Loucy (cell line): Measurements from ENCODE around the gene RNF166.

Experiments used
- H2AFZ ChIP-seq: fragments of 200-600 bp; sonication (generic); 2 replicates; pipeline ENCODE4 v1.6.0; 2016; ENCODE audit warnings: antibody characterized with exemption, mild to moderate bottlenecking, low read length, moderate library complexity
- H3F3A ChIP-seq: fragments of 200-600 bp; 2 replicates; pipeline ENCODE4 v1.6.0; 2016; ENCODE audit warnings: antibody characterized with exemption, low read depth, mild to moderate bottlenecking
- H3K27me3 ChIP-seq: fragments of 200-600 bp; sonication (generic); 2 replicates; pipeline ENCODE4 v1.6.1; 2014; ENCODE audit warnings: low read length, mild to moderate bottlenecking; ENCODE audit not compliant: insufficient read depth, poor library complexity, severe bottlenecking
- H3K36me3 ChIP-seq: fragments of 200-600 bp; sonication (generic); 2 replicates; pipeline ENCODE4 v1.6.1; 2016; ENCODE audit warnings: low read length; ENCODE audit not compliant: insufficient read depth
- H3K4me1 ChIP-seq: fragments of 200-600 bp; sonication (generic); 2 replicates; pipeline ENCODE4 v1.5.1; 2014; ENCODE audit warnings: low read length, mild to moderate bottlenecking; ENCODE audit not compliant: insufficient read depth, poor library complexity, severe bottlenecking
- H3K4me2 ChIP-seq: fragments of 200-600 bp; sonication (generic); 2 replicates; pipeline ENCODE4 v1.6.0; 2014; ENCODE audit warnings: antibody characterized with exemption, low read length, low read depth, mild to moderate bottlenecking; ENCODE audit not compliant: poor library complexity, severe bottlenecking
- H3K4me3 ChIP-seq: fragments of 200-600 bp; sonication (generic); 2 replicates; pipeline ENCODE4 v1.5.1; 2014; ENCODE audit warnings: low read length, mild to moderate bottlenecking, mixed read lengths; ENCODE audit not compliant: poor library complexity, severe bottlenecking
- H3K79me2 ChIP-seq: fragments of 200-600 bp; sonication (generic); 2 replicates; pipeline ENCODE4 v1.6.1; 2014; ENCODE audit warnings: low read length; ENCODE audit not compliant: insufficient read depth
- H3K9ac ChIP-seq: fragments of 200-600 bp; sonication (generic); 2 replicates; pipeline ENCODE4 v1.6.0; 2014; ENCODE audit warnings: mild to moderate bottlenecking, low read depth, low read length, moderate library complexity; ENCODE audit not compliant: poor library complexity, severe bottlenecking
- H3K9me2 ChIP-seq: fragments of 200-600 bp; sonication (generic); replicated peaks from 2 replicates; pipeline ENCODE4 v1.6.1; 2016; ENCODE audit warnings: low read depth, low read length, mixed read lengths
- H3K9me3 ChIP-seq: fragments of 200-600 bp; sonication (generic); 2 replicates; pipeline ENCODE4 v1.6.1; 2014; ENCODE audit warnings: mild to moderate bottlenecking, antibody characterized with exemption, low read length, low read depth; ENCODE audit not compliant: insufficient read depth
- H4K20me1 ChIP-seq: fragments of 200-600 bp; sonication (generic); 2 replicates; pipeline ENCODE4 v1.6.0; 2014; ENCODE audit warnings: antibody characterized with exemption, low read length, mild to moderate bottlenecking; ENCODE audit not compliant: insufficient read depth, poor library complexity, severe bottlenecking
- EZH2phosphoT487 ChIP-seq: fragments of 200-600 bp; IDR thresholded peaks from 2 replicates; pipeline ENCODE4 v1.6.1; 2018; ENCODE audit warnings: antibody characterized with exemption, mild to moderate bottlenecking, moderate library complexity, borderline replicate concordance
- TF ChIP-seq, protein P1 (sequence below): fragments of 200-600 bp; sonication (generic); conservative IDR thresholded peaks from 2 replicates; pipeline ENCODE4 v1.5.1; 2014; ENCODE audit warnings: mild to moderate bottlenecking, antibody characterized with exemption, low read length

RNF166 gene

DNA sequence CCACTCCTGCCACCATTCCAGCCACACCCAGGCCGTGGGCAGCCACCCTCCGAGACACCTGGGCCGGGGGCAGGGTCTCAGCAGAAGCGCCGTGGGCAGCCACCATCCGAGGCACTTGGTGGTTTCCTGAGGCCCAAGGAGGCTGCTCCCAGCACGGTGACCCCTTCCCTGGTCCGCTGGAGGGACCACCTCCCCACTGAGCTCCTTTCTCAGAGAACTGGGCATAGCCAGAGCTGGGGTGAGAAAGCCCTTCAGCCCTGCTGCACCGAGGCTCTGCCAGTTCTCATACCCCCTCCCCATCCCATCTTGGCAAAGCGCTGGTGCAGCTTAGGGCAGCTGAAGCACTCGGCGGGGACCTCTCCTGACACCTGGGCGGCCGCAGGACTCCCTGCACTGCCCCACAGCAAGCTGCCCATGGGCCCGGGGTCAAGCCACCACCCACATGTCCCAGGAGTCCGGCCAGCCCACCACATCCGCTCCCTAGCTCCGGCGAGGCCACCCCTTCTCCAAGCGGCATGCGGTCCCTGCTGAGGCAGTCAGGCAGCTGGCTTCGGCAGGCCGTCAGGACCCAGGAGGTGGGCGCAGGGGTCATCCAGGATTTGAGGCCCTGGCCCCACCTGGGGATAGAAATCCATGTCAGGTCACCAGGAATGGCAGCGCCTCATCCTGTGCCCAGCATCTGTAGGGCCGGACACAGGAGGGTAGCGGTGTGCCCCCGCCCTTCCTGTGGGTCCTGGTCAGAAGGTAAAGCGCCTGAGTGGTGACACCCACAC, 54.0 kb downstream of the RNF166 start:
- Histone ChIP-seq H3K4me1 (peaks cover 5% of the 10 kb centered on the region), H2AFZ (no peak overlapping the region), H3K9me2 (no peaks in the 10 kb centered on the region), H3K79me2 (peaks cover 23% of the 10 kb centered on the region), H3K4me3 (peak overlapping the region; percentile 89), H3K9me3 (no peaks in the 10 kb centered on the region), H3K9ac (peak overlapping the region; percentile 50), H3K27me3 (no peaks in the 10 kb centered on the region), H3F3A (no peaks in the 10 kb centered on the region), H4K20me1 (peaks cover 12% of the 10 kb centered on the region), H3K36me3 (no peaks in the 10 kb centered on the region; the same call in 1 of the 2 replicates), H3K4me2 (peak overlapping the region; percentile 96)
- TF ChIP-seq, protein P1, sequence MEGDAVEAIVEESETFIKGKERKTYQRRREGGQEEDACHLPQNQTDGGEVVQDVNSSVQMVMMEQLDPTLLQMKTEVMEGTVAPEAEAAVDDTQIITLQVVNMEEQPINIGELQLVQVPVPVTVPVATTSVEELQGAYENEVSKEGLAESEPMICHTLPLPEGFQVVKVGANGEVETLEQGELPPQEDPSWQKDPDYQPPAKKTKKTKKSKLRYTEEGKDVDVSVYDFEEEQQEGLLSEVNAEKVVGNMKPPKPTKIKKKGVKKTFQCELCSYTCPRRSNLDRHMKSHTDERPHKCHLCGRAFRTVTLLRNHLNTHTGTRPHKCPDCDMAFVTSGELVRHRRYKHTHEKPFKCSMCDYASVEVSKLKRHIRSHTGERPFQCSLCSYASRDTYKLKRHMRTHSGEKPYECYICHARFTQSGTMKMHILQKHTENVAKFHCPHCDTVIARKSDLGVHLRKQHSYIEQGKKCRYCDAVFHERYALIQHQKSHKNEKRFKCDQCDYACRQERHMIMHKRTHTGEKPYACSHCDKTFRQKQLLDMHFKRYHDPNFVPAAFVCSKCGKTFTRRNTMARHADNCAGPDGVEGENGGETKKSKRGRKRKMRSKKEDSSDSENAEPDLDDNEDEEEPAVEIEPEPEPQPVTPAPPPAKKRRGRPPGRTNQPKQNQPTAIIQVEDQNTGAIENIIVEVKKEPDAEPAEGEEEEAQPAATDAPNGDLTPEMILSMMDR, result no peak

DNA sequence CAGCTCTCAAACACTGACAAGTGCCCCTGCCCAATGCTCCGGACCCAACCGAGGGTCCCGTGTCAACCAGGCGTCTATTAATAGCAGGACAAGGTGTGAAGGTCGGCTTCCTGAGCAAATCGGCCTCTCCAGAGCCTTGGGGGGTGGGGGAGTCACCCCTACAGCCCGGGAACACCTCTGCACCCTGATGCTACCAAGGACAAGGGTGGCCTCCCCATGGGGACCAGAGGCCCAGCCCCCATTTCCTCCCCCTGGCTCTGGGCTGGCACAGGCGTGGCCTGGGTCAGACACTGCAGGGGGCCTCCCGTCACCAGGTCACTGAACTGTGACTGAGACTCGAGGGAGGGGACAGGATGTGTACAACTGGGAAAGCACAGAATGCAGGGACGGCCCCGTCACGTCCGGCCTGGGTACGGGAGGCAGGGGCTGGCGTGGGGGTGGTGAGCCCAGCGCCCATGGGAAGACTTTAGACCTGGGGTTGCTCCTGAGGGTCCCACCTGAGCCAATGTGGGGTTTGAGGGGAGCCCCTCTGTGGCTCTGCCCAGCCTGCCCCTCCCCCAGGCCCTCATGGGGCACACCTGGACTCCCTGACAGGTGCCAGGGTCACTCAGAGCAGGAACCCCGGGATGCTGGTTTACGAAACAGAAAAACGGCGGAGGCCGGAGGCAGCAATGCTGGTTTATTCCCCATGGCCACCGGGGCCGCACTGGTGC, 54.8 kb downstream of the RNF166 start:
- Histone ChIP-seq H3K9ac (peak overlapping the region; percentile 79), H3F3A (no peaks in the 10 kb centered on the region), H3K36me3 (no peaks in the 10 kb centered on the region; the same call in 1 of the 2 replicates), H3K4me2 (peak overlapping the region; percentile 96), H3K9me3 (no peaks in the 10 kb centered on the region), H3K9me2 (no peaks in the 10 kb centered on the region), H3K4me1 (peaks cover 5% of the 10 kb centered on the region), H2AFZ (no peak overlapping the region), H3K4me3 (peak overlapping the region; percentile 89), H4K20me1 (peaks cover 12% of the 10 kb centered on the region), H3K27me3 (no peaks in the 10 kb centered on the region), H3K79me2 (peaks cover 23% of the 10 kb centered on the region)
- no peak for TF ChIP-seq EZH2phosphoT487
- TF ChIP-seq, protein P1, result no peak

DNA sequence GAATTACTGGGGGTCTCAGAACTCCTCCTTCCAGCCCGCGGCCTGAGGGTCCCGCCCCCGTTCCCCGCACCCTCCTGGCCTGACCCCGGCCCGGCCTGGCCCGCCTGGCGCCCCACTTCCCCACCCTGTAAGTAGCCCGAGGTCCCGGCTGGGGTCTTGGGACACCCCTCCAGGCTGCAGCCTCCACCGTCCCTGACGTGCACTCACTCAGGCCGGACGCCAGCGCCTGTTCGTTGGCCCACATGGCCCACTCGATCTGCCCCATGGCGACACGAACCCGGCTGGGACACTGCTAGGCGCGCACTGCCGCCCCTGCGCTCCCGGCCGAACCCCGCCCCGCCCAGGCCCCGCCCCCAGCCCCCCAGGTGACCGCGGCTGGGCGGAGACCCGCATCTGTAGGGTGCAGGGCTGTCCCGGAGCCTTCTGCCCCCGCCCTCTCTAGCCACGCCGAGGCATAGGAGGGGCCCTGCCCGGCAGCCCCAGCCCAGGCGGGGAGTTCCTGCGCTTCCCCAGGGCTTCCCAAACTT, 55.4 kb downstream of the RNF166 start, which contains the start of gene CYBA:
Gene CYBA, minus strand, starts transcription at position 305 of the 527 bp plus-strand sequence. Its CDS starts 40 bp downstream, at position 265.
- Histone ChIP-seq H3K9me2 (no peaks in the 10 kb centered on the region), H2AFZ (no peak within 1 kb of the TSS), H4K20me1 (peaks cover 12% of the 10 kb centered on the region), H3K79me2 (peaks cover 23% of the 10 kb centered on the region), H3K9me3 (no peaks in the 10 kb centered on the region), H3K27me3 (no peaks in the 10 kb centered on the region), H3K36me3 (no peaks in the 10 kb centered on the region; the same call in 1 of the 2 replicates), H3K4me1 (peaks cover 5% of the 10 kb centered on the region), H3K4me3 (peak within 1 kb of the TSS; percentile 89), H3K4me2 (peak within 1 kb of the TSS; percentile 96), H3K9ac (peak within 1 kb of the TSS; percentile 79), H3F3A (no peaks in the 10 kb centered on the region)
- TF ChIP-seq EZH2phosphoT487, result no peak
- TF ChIP-seq, protein P1, result no peak
